Fibroblast of lung (primary cell): ENCODE data around the gene FNIP1.
A peak's percentile ranks its signal among the peaks of the same experiment; 100 is the strongest.

Experiments used
- CTCF ChIP-seq, 2 donors: IDR thresholded peaks in 1 of 2; conservative IDR thresholded peaks in 1 of 2; 1 replicate in 1 of 2; 2 replicates in 1 of 2; pipeline ENCODE4 v1.5.1; 2011 to 2012; ENCODE audit warnings: low read length in 2 of 2, control low read depth in 1 of 2, inconsistent platforms in 1 of 2, low read depth in 1 of 2, mild to moderate bottlenecking in 1 of 2
- EZH2 ChIP-seq: IDR thresholded peaks from 2 replicates; pipeline ENCODE4 v1.5.1; 2012; ENCODE audit warnings: low read length, control low read depth, mild to moderate bottlenecking; ENCODE audit errors: missing control alignments

- peak; percentile 20 to 33 for TF ChIP-seq CTCF (conservative IDR thresholded peaks at IDR 0.05 in 1 of 2, IDR thresholded peaks at IDR 0.05 in 1 of 2; ENCODE audit: low read depth in 1 of 2, low read length in 2 of 2)
- TF ChIP-seq EZH2: no peak
Measured at GRCh38 chr5:131810510-131811249, 13.9 kb upstream of the FNIP1 start.
